GM10847 (cell line): ENCODE measurements around the gene CMIP.
A peak's percentile ranks its signal among the peaks of the same experiment; 100 is the strongest.

Source experiments
- POLR2A ChIP-seq: IDR thresholded peaks from 2 replicates; pipeline ENCODE4 v1.6.1; 2011; ENCODE audit not compliant: insufficient read length; ENCODE audit errors: extremely low read depth

The CMIP gene

GRCh38 chr16:81718637-81719036, 274.0 kb downstream of the CMIP start:
- TF ChIP-seq POLR2A: no peak

DNA sequence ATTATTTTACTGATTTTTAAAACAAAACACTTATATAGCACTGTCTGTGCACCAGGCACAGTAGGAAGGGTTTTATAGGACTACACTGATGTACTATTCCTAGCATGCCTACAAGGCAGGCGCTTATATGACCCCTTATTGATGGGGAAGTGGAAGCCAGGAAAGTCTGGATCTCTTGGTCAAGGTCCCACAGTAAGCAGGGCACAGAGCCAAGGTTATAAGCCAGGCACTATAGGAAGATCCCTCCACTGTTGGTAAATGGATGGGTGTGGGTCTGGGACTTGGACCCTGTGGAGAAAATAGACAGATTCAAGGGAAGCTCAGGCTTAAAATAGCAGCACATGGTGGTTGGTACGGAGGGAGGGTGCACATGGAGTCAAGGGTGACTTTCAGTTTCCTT, 275.4 kb downstream of the CMIP start:
- no peak for TF ChIP-seq POLR2A

- TF ChIP-seq POLR2A: no peak
Observed at GRCh38 chr16:81720973-81721906, 276.6 kb downstream of the CMIP start.

GRCh38 chr16:81723098-81723723, 278.6 kb downstream of the CMIP start:
- no peak for TF ChIP-seq POLR2A

- no peak for TF ChIP-seq POLR2A
Observed at GRCh38 chr16:81728435-81728834, 283.8 kb downstream of the CMIP start.

GRCh38 chr16:81729451-81729850, 284.8 kb downstream of the CMIP start:
- TF ChIP-seq POLR2A: no peak

- no peak for TF ChIP-seq POLR2A
Observed at GRCh38 chr16:81730090-81731051, 285.8 kb downstream of the CMIP start.

- TF ChIP-seq POLR2A: no peak
Observed at GRCh38 chr16:81731649-81732048, 287.0 kb downstream of the CMIP start.

DNA sequence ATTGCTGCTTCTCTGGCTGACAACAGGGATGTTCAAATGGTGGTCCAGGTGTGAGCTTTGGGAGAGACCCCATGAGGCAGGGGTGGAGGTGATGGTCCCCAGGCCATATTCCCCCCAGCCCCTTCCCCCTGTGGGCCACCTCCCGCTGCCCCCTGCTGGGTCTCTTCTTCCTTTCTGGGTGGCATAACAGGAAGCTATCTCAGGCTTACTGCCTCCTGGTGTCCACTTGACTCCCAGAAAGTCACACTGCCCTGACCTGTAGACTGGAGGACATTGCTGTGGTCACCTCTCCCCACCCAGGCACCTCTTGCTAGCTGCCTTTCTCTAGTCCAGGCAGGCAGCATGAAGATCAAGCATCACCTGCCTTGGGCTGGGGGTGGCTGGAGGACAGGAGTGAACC, 288.1 kb downstream of the CMIP start:
- no peak for TF ChIP-seq POLR2A

- TF ChIP-seq POLR2A: no peak
Observed at GRCh38 chr16:81733295-81733694, 288.7 kb downstream of the CMIP start.

- no peak for TF ChIP-seq POLR2A
Observed at GRCh38 chr16:81734632-81735434, 290.2 kb downstream of the CMIP start.

GRCh38 chr16:81737885-81738536, 293.4 kb downstream of the CMIP start:
- TF ChIP-seq POLR2A: no peak

DNA sequence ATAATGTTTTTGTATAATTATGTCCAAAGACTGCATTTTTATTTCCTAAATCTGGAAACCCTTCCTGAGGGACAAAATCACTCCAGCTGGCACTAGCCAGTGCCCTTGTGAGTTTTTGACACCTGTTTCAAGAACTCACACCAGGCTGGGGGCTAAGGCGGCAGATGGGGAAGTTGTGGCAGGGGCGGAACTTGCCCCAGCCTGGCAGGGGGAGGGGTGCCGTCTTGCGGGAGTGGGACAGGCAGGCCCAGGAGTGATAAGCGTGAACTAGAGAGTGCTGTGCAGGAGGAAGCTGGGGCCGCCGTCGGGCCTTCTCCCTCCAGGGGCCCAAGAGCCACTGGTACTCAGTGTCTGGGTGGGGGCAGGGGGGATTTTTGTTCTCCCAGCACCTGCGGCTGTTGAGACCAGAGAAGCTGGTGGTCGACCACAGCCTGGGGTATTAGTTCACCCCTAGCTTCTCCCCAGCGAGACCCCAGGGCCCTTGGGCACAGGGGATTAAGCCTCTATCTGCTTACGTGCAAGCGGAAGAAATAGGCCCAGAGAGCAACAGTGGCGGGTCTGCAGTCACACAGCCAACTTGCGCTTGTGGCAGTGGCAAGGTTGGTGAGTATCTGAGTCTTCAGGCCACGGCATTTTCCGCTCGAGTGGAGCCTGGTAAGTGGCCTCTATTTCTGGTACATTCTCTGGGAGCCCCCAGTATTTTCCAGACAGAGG, 294.3 kb downstream of the CMIP start:
- no peak for TF ChIP-seq POLR2A

DNA sequence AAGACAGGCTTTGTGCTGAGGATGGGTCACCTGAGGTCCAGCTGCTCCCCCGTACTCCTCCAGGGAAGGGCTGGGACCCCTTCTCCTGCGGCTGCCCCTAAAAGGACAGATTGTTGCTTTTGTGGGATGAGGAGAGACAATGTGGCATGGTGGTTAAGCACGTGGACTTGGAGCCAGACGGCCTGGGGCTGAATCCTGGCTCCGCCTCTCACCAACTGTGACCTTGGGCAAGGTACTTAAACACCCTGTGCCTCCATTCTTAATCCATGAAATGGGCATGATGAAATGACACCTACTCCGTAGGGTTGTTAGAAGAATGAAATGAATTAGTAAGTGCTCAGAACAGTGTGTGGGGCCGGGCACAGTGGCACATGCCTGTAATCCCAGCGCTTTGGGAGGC, 294.9 kb downstream of the CMIP start:
- no peak for TF ChIP-seq POLR2A

- TF ChIP-seq POLR2A: peak; percentile 34
Observed at GRCh38 chr16:81740169-81740568, 295.6 kb downstream of the CMIP start.
